Endothelial cell (in vitro differentiated cells): ENCODE measurements around the gene ADAM22. TPM values are rescaled to one million over a fixed set of nuclear protein-coding genes. Genes with fewer than 3 reads are reported as not detected.

Experiments used
- DNase-seq: peaks from one replicate; pipeline ENCODE4 v3.0.0; 2021; ENCODE audit warnings: low spot score
- H3K27ac Mint-ChIP-seq: one replicate; pipeline ENCODE4 v1.8.0; 2021; ENCODE audit warnings: mixed read lengths, inconsistent platforms; ENCODE audit not compliant: unreplicated experiment
- H3K27me3 Mint-ChIP-seq: one replicate; pipeline ENCODE4 v1.8.0; 2021; ENCODE audit warnings: mild to moderate bottlenecking, moderate library complexity, mixed read lengths, inconsistent platforms; ENCODE audit not compliant: unreplicated experiment
- H3K36me3 Mint-ChIP-seq: one replicate; pipeline ENCODE4 v1.8.0; 2021; ENCODE audit warnings: mild to moderate bottlenecking, low read depth, mixed read lengths, inconsistent platforms; ENCODE audit not compliant: unreplicated experiment
- H3K4me1 Mint-ChIP-seq: one replicate; pipeline ENCODE4 v1.8.0; 2021; ENCODE audit warnings: mild to moderate bottlenecking, mixed read lengths, inconsistent platforms; ENCODE audit not compliant: unreplicated experiment
- H3K4me3 Mint-ChIP-seq: one replicate; pipeline ENCODE4 v1.8.0; 2021; ENCODE audit warnings: mild to moderate bottlenecking, mixed read lengths, inconsistent platforms; ENCODE audit not compliant: unreplicated experiment
- H3K9me3 Mint-ChIP-seq: one replicate; pipeline ENCODE4 v1.8.0; 2021; ENCODE audit warnings: mixed read lengths, inconsistent platforms; ENCODE audit not compliant: unreplicated experiment
- CTCF ChIP-seq: fragments of 200-600 bp; sonication (generic); IDR thresholded peaks from one replicate; pipeline ENCODE4 v1.5.0; 2021; ENCODE audit warnings: antibody characterized with exemption; ENCODE audit not compliant: unreplicated experiment
- total RNA-seq: library from RNA; stranded (reverse); fragmentation: NEBNext Ultra II Directional; extraction: Animal tissue kit (Norgen Biotek cat#: 25700); gene quantifications from one replicate; pipeline ENCODE4 v1.2.1, GENCODE V29; 2021; ENCODE audit not compliant: unreplicated experiment

Gene ADAM22
- total RNA-seq, 1 donor from 2014 or later, result 14.6 TPM

- Mint-ChIP-seq H3K36me3 (peaks cover 25% of the 10 kb centered on the region), H3K9me3 (no peaks in the 10 kb centered on the region), H3K27me3 (no peaks in the 10 kb centered on the region), H3K27ac (no peak overlapping the region), H3K4me3 (no peak overlapping the region), H3K4me1 (peaks cover 11% of the 10 kb centered on the region)
- no peak for TF ChIP-seq CTCF
- no peak for DNase-seq
Observed at GRCh38 chr7:88202278-88202677, 268.2 kb downstream of the ADAM22 start.

GRCh38 chr7:88202799-88203198 lies 268.7 kb downstream of the ADAM22 start:
- Mint-ChIP-seq H3K27ac (no peak overlapping the region), H3K4me3 (no peak overlapping the region), H3K9me3 (no peaks in the 10 kb centered on the region), H3K4me1 (peaks cover 11% of the 10 kb centered on the region), H3K27me3 (no peaks in the 10 kb centered on the region), H3K36me3 (peaks cover 28% of the 10 kb centered on the region)
- no peak for DNase-seq
- TF ChIP-seq CTCF, result no peak

- H3K27ac Mint-ChIP-seq, result no peak overlapping the region
- no peaks in the 10 kb centered on the region for H3K27me3 Mint-ChIP-seq
- peaks cover 30% of the 10 kb centered on the region for H3K36me3 Mint-ChIP-seq
- no peak for TF ChIP-seq CTCF
- peaks cover 11% of the 10 kb centered on the region for H3K4me1 Mint-ChIP-seq
- H3K9me3 Mint-ChIP-seq, result no peaks in the 10 kb centered on the region
- peak overlapping the region; percentile 66 for H3K4me3 Mint-ChIP-seq
- no peak for DNase-seq
Observed at GRCh38 chr7:88203401-88203800, 269.4 kb downstream of the ADAM22 start.

DNA sequence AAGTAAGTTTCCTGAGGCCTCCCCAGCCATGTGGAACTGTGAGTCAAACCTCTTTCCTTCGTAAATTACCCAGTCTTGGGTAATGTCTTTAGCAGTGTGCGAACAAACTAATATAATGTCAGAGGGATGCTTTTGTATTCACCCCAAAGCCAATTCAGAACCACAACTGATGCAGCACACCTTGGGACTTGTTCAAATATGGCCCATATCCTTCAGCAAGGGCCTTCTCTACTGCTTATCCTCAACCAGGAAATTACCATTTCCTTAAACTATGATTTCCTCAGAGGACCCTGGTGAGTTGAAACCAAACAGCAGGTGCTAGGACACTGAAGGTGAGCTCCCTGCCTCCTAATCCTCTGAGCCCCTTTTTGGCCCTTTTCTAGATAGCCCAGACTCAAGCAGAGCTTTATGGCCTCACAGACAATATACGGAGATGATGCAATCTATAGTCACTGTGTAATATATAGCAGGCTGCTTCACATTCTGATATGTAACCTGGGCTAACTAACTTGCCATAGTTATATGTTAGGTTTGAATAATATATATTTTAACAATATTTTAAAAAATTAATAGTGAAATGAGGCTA lies 270.6 kb downstream of the ADAM22 start:
- DNase-seq, result no peak
- Mint-ChIP-seq H3K27me3 (no peaks in the 10 kb centered on the region), H3K4me1 (peaks cover 11% of the 10 kb centered on the region), H3K9me3 (no peaks in the 10 kb centered on the region), H3K36me3 (peaks cover 36% of the 10 kb centered on the region), H3K27ac (no peak overlapping the region), H3K4me3 (peak overlapping the region; percentile 66)
- no peak for TF ChIP-seq CTCF

- H3K9me3 Mint-ChIP-seq, result no peaks in the 10 kb centered on the region
- H3K27ac Mint-ChIP-seq, result no peak overlapping the region
- no peak for DNase-seq
- no peak for TF ChIP-seq CTCF
- no peak overlapping the region for H3K4me3 Mint-ChIP-seq
- no peaks in the 10 kb centered on the region for H3K27me3 Mint-ChIP-seq
- H3K36me3 Mint-ChIP-seq, result peaks cover 36% of the 10 kb centered on the region
- H3K4me1 Mint-ChIP-seq, result peaks cover 11% of the 10 kb centered on the region
Observed at GRCh38 chr7:88205179-88205578, 271.1 kb downstream of the ADAM22 start.
